SKM-1 treated with dmso at 0.1 percent for 144 hours (cell line): ENCODE measurements around the gene ALOX5.

Source experiments
- DNase-seq: peaks from one replicate; lab custom pipeline; 2025; ENCODE audit not compliant: unreplicated experiment; lab: John Stamatoyannopoulos, UW

ALOX5 gene

GRCh38 chr10:45441239-45442190 is 67.5 kb downstream of the ALOX5 start:
- no peak for DNase-seq

- no peak for DNase-seq
Measured at GRCh38 chr10:45442251-45442650, 68.2 kb downstream of the ALOX5 start.

- no peak for DNase-seq
Measured at GRCh38 chr10:45442662-45443061, 68.6 kb downstream of the ALOX5 start.

GRCh38 chr10:45443101-45444009 is 69.3 kb downstream of the ALOX5 start:
- DNase-seq = no peak

- no peak for DNase-seq
Measured at GRCh38 chr10:45444022-45444421, 70.0 kb downstream of the ALOX5 start.

GRCh38 chr10:45444976-45445898 is 71.2 kb downstream of the ALOX5 start:
- no peak for DNase-seq

GRCh38 chr10:45446858-45447257 is 72.8 kb downstream of the ALOX5 start:
- DNase-seq = no peak

GRCh38 chr10:45447416-45447815 is 73.4 kb downstream of the ALOX5 start:
- DNase-seq = no peak

GRCh38 chr10:45450866-45451265 is 76.8 kb downstream of the ALOX5 start:
- DNase-seq = peak; percentile 13

- no peak for DNase-seq
Measured at GRCh38 chr10:45451407-45451806, 77.4 kb downstream of the ALOX5 start.

- no peak for DNase-seq
Measured at GRCh38 chr10:45452268-45452667, 78.3 kb downstream of the ALOX5 start.

- no peak for DNase-seq
Measured at GRCh38 chr10:45452743-45453452, 78.9 kb downstream of the ALOX5 start.

GRCh38 chr10:45453639-45454255 is 79.7 kb downstream of the ALOX5 start:
- DNase-seq = no peak

- no peak for DNase-seq
Measured at GRCh38 chr10:45454262-45454661, 80.2 kb downstream of the ALOX5 start.

GRCh38 chr10:45454859-45455258 is 80.8 kb downstream of the ALOX5 start:
- no peak for DNase-seq

GRCh38 chr10:45456233-45456632 is 82.2 kb downstream of the ALOX5 start:
- no peak for DNase-seq

- DNase-seq = no peak
Measured at GRCh38 chr10:45456822-45457221, 82.8 kb downstream of the ALOX5 start.

GRCh38 chr10:45457487-45457886 is 83.5 kb downstream of the ALOX5 start:
- no peak for DNase-seq

GRCh38 chr10:45460235-45460878 is 86.3 kb downstream of the ALOX5 start:
- DNase-seq = peak; percentile 34
